ENCODE data around the gene CPA5. TPM values are rescaled to one million over a fixed set of nuclear protein-coding genes. Genes with fewer than 3 reads are reported as not detected.

Gene CPA5
- total and polyA plus RNA-seq, 9 of the 15 experiments (the other 6 are each of a cell fraction or from before 2014, with no cell fraction given) = 0.13 to 2.4 (median 0.91) TPM

- Histone ChIP-seq H3K79me2 (ENCODE audit: control insufficient read depth, insufficient read depth, low read length) (no peaks in the 10 kb centered on the region), H3K9me3 (replicated peaks; ENCODE audit: control insufficient read depth, insufficient read depth, low read depth, low read length) (no peaks in the 10 kb centered on the region), H3K9me1 (ENCODE audit: control insufficient read depth, insufficient read depth, low read length) (no peaks in the 10 kb centered on the region), H2AFZ (ENCODE audit: low read depth, low read length) (no peak overlapping the region), H3K4me3 (no peak overlapping the region), H3K36me3 (ENCODE audit: control insufficient read depth, insufficient read depth, low read length) (no peaks in the 10 kb centered on the region), H4K20me1 (replicated peaks; ENCODE audit: control insufficient read depth, insufficient read depth, low read length) (no peaks in the 10 kb centered on the region), H3K9ac (ENCODE audit: insufficient read depth in 1 of 2, low read depth in 2 of 2, low read length in 2 of 2) (no peak overlapping the region), H3K4me2 (ENCODE audit: insufficient read depth, low read length) (no peak overlapping the region), H3K27ac (ENCODE audit: extremely low read depth, low read depth, low read length) (no peak overlapping the region), H3K4me1 (replicated peaks in 1 of 2; ENCODE audit: control insufficient read depth in 2 of 2, insufficient read depth in 2 of 2, low read length in 2 of 2) (peaks cover 0 to 8% of the 10 kb centered on the region in 2 experiments; a peak in 3 of 5 replicates), H3K27me3 (ENCODE audit: control insufficient read depth in 2 of 2, insufficient read depth in 2 of 2, low read length in 2 of 2) (peaks cover 3 to 15% of the 10 kb centered on the region in 2 experiments; a peak in 3 of 5 replicates)
- DNase-seq (ENCODE audit: extremely low read depth in 1 of 4, low spot score in 3 of 4) (no peak), ATAC-seq (no peak), FAIRE-seq (no peak)
- intact Hi-C loops (cut with micrococcal nuclease) (no loop called here), in situ Hi-C loops (cut with MboI) (no loop called here)
- POLR2A ChIA-PET = no interaction called here
- 32% methylated on average over 7 of the region's 7 CpGs for WGBS (ENCODE audit: insufficient coverage, low coverage, missing lambda C conversion rate)
- TF ChIP-seq RFX1 (IDR thresholded peaks at IDR 0.05) (0 out of 2 replicates have a peak, but pooled peaks have one; percentile 8), GTF2B (IDR thresholded peaks at IDR 0.05; ENCODE audit: extremely low read depth, insufficient read length) (no peak)
- CTCF ChIA-PET (ENCODE audit: low intra/inter-chr PET ratio) = no interaction called here
- no TSS peak for BruUV-seq (replicated peaks)
Observed at GRCh38 chr7:130397051-130397757, 52.6 kb downstream of the CPA5 start.

- CTCF ChIA-PET (ENCODE audit: low intra/inter-chr PET ratio) = no interaction called here
- H3K79me2 ChIP-seq (ENCODE audit: control insufficient read depth, insufficient read depth, low read length) = no peaks in the 10 kb centered on the region
- in situ Hi-C loops (cut with MboI) (no loop called here), intact Hi-C loops (cut with micrococcal nuclease) (loop anchor here (2.0 kb wide), 1 partner anchor 77 kb away; no protein-coding TSS in a partner anchor)
- peaks cover 0 to 4% of the 10 kb centered on the region in 2 experiments; a peak in 2 of 5 replicates for H3K4me1 ChIP-seq (replicated peaks in 1 of 2; ENCODE audit: control insufficient read depth in 2 of 2, insufficient read depth in 2 of 2, low read length in 2 of 2)
- no peak for FAIRE-seq
- no peak overlapping the region for H3K4me2 ChIP-seq (ENCODE audit: insufficient read depth, low read length)
- no peaks in the 10 kb centered on the region for H4K20me1 ChIP-seq (replicated peaks; ENCODE audit: control insufficient read depth, insufficient read depth, low read length)
- BruUV-seq (replicated peaks) = no TSS peak
- 36% methylated on average over 3 of the region's 3 CpGs for WGBS (ENCODE audit: insufficient coverage, low coverage, missing lambda C conversion rate)
- no peak overlapping the region for H3K9ac ChIP-seq (ENCODE audit: insufficient read depth in 1 of 2, low read depth in 2 of 2, low read length in 2 of 2)
- no peaks in the 10 kb centered on the region for H3K9me1 ChIP-seq (ENCODE audit: control insufficient read depth, insufficient read depth, low read length)
- no peaks in the 10 kb centered on the region for H3K9me3 ChIP-seq (replicated peaks; ENCODE audit: control insufficient read depth, insufficient read depth, low read depth, low read length)
- ATAC-seq = no peak
- H3K27me3 ChIP-seq (ENCODE audit: control insufficient read depth in 2 of 2, insufficient read depth in 2 of 2, low read length in 2 of 2) = peaks cover 3 to 18% of the 10 kb centered on the region in 2 experiments; a peak in 3 of 5 replicates
- no peaks in the 10 kb centered on the region for H3K36me3 ChIP-seq (ENCODE audit: control insufficient read depth, insufficient read depth, low read length)
- H3K4me3 ChIP-seq = no peak overlapping the region
- no peak overlapping the region for H2AFZ ChIP-seq (ENCODE audit: low read depth, low read length)
- no peak for DNase-seq (ENCODE audit: extremely low read depth in 1 of 4, low spot score in 3 of 4)
- H3K27ac ChIP-seq (ENCODE audit: extremely low read depth, low read depth, low read length) = no peak overlapping the region
- POLR2A ChIA-PET = no interaction called here
- TF ChIP-seq TRIM28 (IDR thresholded peaks at IDR 0.05) (no peak), L3MBTL2 (IDR thresholded peaks at IDR 0.05) (no peak), ZNF655 (CRISPR knock-in tag; IDR thresholded peaks at IDR 0.05) (no peak), PML (IDR thresholded peaks at IDR 0.05; ENCODE audit: low read length) (no peak), KAT2B (IDR thresholded peaks at IDR 0.05; ENCODE audit: low read depth, low read length) (no peak), ZC3H8 (IDR thresholded peaks at IDR 0.05) (no peak), TEAD1 (CRISPR knock-in tag; IDR thresholded peaks at IDR 0.05) (no peak)
Observed at GRCh38 chr7:130397758-130398073, 53.1 kb downstream of the CPA5 start.

Data from K562 (cell line).